ENCODE measurements around the gene USP49. TPM values are rescaled to one million over a fixed set of nuclear protein-coding genes. Genes with fewer than 3 reads are reported as not detected.

USP49 gene
- total RNA-seq, 2 donors from 2014 or later, result 8.2 to 15.3 TPM

GRCh38 chr6:41783106-41783780 is 111.9 kb downstream of the USP49 start:
- Mint-ChIP-seq H3K9me3 (no peaks in the 10 kb centered on the region), H3K27ac (no peak overlapping the region), H3K4me1 (ENCODE audit: low read depth in 2 of 2) (peaks cover 7 to 14% of the 10 kb centered on the region in 2 donors), H3K27me3 (no peaks in the 10 kb centered on the region), H3K36me3 (no peaks in the 10 kb centered on the region), H3K4me3 (no peak overlapping the region)
- ATAC-seq, result no peak
- no peak for DNase-seq (ENCODE audit: low spot score)

DNA sequence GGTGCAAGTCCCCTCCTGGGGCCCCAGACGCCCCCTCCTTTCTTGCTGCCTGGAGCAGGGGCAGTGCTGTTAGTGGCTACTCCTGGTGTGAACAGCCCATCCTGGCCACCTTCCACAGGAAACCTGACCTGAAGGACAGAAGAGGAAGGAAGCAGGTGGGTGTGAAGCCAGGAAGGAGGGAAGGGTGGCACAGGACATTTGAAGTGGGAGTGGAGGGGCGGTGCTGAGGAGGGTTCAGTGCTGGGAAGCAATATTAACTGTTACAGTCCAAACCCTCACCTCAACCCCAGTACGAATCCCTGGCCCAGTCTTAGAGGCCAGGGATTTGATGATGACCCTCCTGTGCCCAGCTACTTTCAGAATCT is 113.8 kb downstream of the USP49 start:
- Mint-ChIP-seq H3K4me1 (ENCODE audit: low read depth in 2 of 2) (peaks cover 7 to 14% of the 10 kb centered on the region in 2 donors), H3K27ac (peak overlapping the region in 1 of 2 donors; percentile 37), H3K9me3 (no peaks in the 10 kb centered on the region), H3K36me3 (no peaks in the 10 kb centered on the region), H3K27me3 (no peaks in the 10 kb centered on the region), H3K4me3 (peak overlapping the region; percentile 58)
- ATAC-seq (no peak), DNase-seq (ENCODE audit: low spot score) (no peak)

DNA sequence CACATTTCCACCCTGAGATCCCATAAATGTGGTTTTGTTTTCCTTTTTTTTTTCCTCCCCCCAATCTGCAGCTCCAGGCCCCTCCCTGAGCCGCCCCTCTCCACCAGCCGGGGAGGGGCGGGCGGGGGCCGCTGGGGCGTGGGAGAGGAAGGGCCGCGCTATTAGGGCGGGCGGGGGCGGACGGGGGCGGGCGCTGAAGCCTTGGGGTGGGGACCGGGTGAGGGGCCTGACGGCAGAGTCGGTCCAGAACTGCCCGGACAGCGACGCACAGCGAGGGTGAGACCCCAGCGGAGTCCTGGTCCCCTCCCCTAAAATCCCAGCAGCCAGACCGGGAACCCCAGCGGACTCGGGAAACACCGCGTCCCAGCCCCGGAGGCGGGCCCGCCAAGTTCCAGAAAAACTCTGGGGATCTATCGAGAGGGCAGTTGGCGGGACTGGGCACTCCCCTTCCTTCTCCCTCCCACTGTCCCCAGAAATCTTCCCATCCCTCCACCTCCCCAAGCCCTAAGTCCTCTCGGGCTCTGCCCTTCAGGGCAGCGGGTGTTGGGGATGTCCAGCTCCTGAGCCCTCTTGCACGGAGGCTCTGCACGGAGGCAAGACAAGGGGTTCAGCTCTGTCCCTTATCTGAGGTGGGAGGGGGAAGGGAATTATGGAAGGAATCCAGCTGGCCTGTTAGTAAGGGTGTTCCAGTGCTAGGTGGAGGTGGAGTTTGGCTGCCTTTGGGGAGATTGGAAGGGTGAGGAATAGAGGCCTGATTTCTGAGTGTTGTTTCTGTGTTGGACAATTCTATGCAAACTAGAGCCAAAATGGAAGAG is 114.4 kb downstream of the USP49 start, which contains the start of gene PRICKLE4:
TSS of gene PRICKLE4 (plus strand) at position 232 of the 815 bp plus-strand sequence. CDS start 2,692 bp downstream, outside the sequence.
- ATAC-seq (peak; percentile 0 to 29), DNase-seq (ENCODE audit: low spot score) (no peak)
- no peaks in the 10 kb centered on the region for H3K9me3 Mint-ChIP-seq
- peaks cover 7 to 14% of the 10 kb centered on the region in 2 donors for H3K4me1 Mint-ChIP-seq (ENCODE audit: low read depth in 2 of 2)
- H3K27ac Mint-ChIP-seq, result peak within 1 kb of the TSS in 1 of 2 donors; percentile 88
- H3K4me3 Mint-ChIP-seq, result peak within 1 kb of the TSS; percentile 83
- H3K27me3 Mint-ChIP-seq, result no peaks in the 10 kb centered on the region
- no peaks in the 10 kb centered on the region for H3K36me3 Mint-ChIP-seq

- Mint-ChIP-seq H3K9me3 (no peaks in the 10 kb centered on the region), H3K27ac (peak within 1 kb of the TSS; percentile 45 to 88), H3K27me3 (no peaks in the 10 kb centered on the region), H3K36me3 (no peaks in the 10 kb centered on the region), H3K4me1 (ENCODE audit: low read depth in 2 of 2) (peaks cover 7 to 14% of the 10 kb centered on the region in 2 donors), H3K4me3 (peak within 1 kb of the TSS; percentile 96)
- peak; percentile 98 to 99 for ATAC-seq
- DNase-seq (ENCODE audit: low spot score), result peak; percentile 99
Measured at GRCh38 chr6:41779788-41780550, 115.2 kb downstream of the USP49 start, which contains the start of gene FRS3. Gene FRS3, minus strand, starts transcription at chr6:41779900. Its CDS starts 2,913 bp downstream, at chr6:41776987.

- no peak for DNase-seq (ENCODE audit: low spot score)
- H3K4me1 Mint-ChIP-seq (ENCODE audit: low read depth in 2 of 2), result peaks cover 7 to 14% of the 10 kb centered on the region in 2 donors
- H3K4me3 Mint-ChIP-seq, result peak overlapping the region; percentile 96
- no peaks in the 10 kb centered on the region for H3K27me3 Mint-ChIP-seq
- no peaks in the 10 kb centered on the region for H3K9me3 Mint-ChIP-seq
- H3K36me3 Mint-ChIP-seq, result peaks cover 1% of the 10 kb centered on the region
- peak overlapping the region; percentile 45 to 88 for H3K27ac Mint-ChIP-seq
- ATAC-seq, result no peak
Measured at GRCh38 chr6:41779336-41779735, 115.8 kb downstream of the USP49 start.

- Mint-ChIP-seq H3K27me3 (no peaks in the 10 kb centered on the region), H3K4me1 (ENCODE audit: low read depth in 2 of 2) (peaks cover 7 to 14% of the 10 kb centered on the region in 2 donors), H3K36me3 (peaks cover 4% of the 10 kb centered on the region), H3K4me3 (peak overlapping the region; percentile 96), H3K27ac (peak overlapping the region; percentile 45 to 88), H3K9me3 (no peaks in the 10 kb centered on the region)
- DNase-seq (ENCODE audit: low spot score) (no peak), ATAC-seq (no peak)
Measured at GRCh38 chr6:41778895-41779294, 116.3 kb downstream of the USP49 start.

- ATAC-seq (no peak), DNase-seq (ENCODE audit: low spot score) (no peak)
- H3K27me3 Mint-ChIP-seq, result no peaks in the 10 kb centered on the region
- H3K4me3 Mint-ChIP-seq, result peak overlapping the region; percentile 96
- no peaks in the 10 kb centered on the region for H3K9me3 Mint-ChIP-seq
- no peak overlapping the region for H3K27ac Mint-ChIP-seq
- peaks cover 4% of the 10 kb centered on the region for H3K36me3 Mint-ChIP-seq
- H3K4me1 Mint-ChIP-seq (ENCODE audit: low read depth in 2 of 2), result peaks cover 7 to 14% of the 10 kb centered on the region in 2 donors
Measured at GRCh38 chr6:41777551-41778285, 117.5 kb downstream of the USP49 start.

- H3K4me1 Mint-ChIP-seq (ENCODE audit: low read depth in 2 of 2), result peaks cover 7 to 9% of the 10 kb centered on the region in 2 donors
- peaks cover 4% of the 10 kb centered on the region for H3K36me3 Mint-ChIP-seq
- no peaks in the 10 kb centered on the region for H3K27me3 Mint-ChIP-seq
- no peak overlapping the region for H3K4me3 Mint-ChIP-seq
- DNase-seq (ENCODE audit: low spot score) (no peak), ATAC-seq (no peak)
- H3K9me3 Mint-ChIP-seq, result no peaks in the 10 kb centered on the region
- H3K27ac Mint-ChIP-seq, result no peak overlapping the region
Measured at GRCh38 chr6:41775293-41775882, 119.8 kb downstream of the USP49 start.

- H3K4me1 Mint-ChIP-seq (ENCODE audit: low read depth in 2 of 2), result peaks cover 7% of the 10 kb centered on the region in 2 donors
- H3K4me3 Mint-ChIP-seq, result no peak overlapping the region
- ATAC-seq, result no peak
- H3K27me3 Mint-ChIP-seq, result no peaks in the 10 kb centered on the region
- H3K9me3 Mint-ChIP-seq, result no peaks in the 10 kb centered on the region
- DNase-seq (ENCODE audit: low spot score), result no peak
- peaks cover 4% of the 10 kb centered on the region for H3K36me3 Mint-ChIP-seq
- H3K27ac Mint-ChIP-seq, result no peak overlapping the region
Measured at GRCh38 chr6:41774841-41775240, 120.3 kb downstream of the USP49 start.

DNA sequence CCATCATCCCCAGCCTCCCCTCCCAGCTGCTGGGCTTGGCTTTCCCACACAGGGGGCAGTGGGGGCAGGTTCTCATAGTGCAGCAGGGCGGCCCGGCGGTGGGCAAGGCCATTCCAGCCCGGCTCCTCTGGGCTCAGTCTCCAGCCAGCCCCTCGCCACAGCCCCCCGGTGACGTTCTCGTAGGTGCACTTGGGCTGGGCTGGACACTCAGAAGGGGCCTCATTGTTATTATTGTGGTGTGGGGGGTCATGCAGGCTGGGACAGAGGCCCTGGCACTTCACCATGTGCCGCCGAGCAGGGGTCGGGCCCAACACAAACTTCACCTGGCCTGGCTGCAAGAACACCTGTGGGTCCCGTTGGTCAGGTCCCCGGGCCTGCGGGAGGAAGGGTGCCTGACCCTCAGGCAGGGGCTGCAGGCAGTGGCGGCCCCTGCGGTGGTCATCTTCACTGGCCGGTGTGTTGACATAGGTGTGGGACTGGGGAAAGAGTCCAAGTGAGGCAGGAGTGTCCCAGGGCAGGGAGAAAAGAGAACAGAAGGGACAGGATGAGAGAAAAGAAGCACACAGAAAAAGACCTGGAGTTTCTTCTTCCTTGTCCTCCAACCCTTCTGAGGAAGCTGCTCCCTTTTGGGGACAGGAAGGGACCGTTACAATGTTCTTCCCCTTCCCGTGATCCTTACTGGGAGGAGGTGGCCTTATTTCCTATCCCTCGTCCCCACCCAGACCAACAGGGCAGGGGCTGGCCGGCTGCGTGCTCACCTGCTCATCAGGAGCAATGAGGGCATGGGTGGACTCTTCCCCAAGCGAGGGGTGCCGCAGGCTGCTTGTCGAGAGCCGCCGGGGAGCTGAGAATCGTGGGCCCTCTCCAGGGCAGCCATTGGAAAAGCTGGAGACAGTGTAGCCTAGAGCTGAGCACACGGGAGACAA is 123.9 kb downstream of the USP49 start:
- H3K4me1 Mint-ChIP-seq (ENCODE audit: low read depth in 2 of 2), result peaks cover 0 to 8% of the 10 kb centered on the region in 2 donors
- H3K36me3 Mint-ChIP-seq, result peaks cover 4% of the 10 kb centered on the region
- no peaks in the 10 kb centered on the region for H3K9me3 Mint-ChIP-seq
- H3K27ac Mint-ChIP-seq, result no peak overlapping the region
- H3K27me3 Mint-ChIP-seq, result no peaks in the 10 kb centered on the region
- H3K4me3 Mint-ChIP-seq, result no peak overlapping the region
- DNase-seq (ENCODE audit: low spot score), result no peak
- no peak for ATAC-seq

DNA sequence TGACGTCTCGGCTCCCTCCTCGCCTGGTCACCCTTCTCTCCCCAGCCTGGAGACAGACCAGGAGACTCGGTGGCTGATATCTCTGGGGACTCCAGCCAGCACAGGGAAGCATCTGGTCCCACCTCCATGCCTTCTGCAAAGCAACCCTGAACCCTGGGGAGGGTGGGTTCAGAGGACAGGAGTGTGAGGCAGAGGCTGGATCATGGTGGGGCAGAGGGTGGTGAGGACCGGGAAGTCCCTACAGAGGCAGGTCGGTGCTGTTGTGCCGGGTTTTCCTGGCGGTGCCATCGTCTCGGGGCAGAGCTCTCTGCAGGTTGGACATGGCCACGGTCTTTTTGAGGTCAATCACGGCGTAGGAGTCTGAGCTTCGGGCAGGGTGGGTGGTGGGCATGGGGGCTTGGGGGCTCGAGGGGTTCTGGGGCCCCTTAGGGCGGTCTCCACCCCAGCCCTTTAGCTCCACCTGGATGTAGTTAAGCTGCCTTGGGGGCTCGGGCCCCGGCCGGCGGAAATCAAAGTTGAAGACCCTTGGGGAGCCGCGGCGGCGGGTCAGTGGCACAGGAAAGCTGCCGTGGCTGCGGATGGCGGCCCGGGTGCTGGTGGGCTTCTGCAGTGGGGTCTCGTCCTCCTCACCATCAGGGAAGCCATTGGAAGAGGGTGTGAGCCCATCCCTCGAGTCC is 124.7 kb downstream of the USP49 start:
- Mint-ChIP-seq H3K9me3 (no peaks in the 10 kb centered on the region), H3K4me3 (no peak overlapping the region), H3K4me1 (ENCODE audit: low read depth in 2 of 2) (peaks cover 0 to 8% of the 10 kb centered on the region in 2 donors), H3K27ac (no peak overlapping the region), H3K36me3 (peaks cover 4% of the 10 kb centered on the region), H3K27me3 (no peaks in the 10 kb centered on the region)
- ATAC-seq, result no peak
- no peak for DNase-seq (ENCODE audit: low spot score)
